ENCODE measurements around the gene BAMBI. TPM values are rescaled to one million over a fixed set of nuclear protein-coding genes. Genes with fewer than 3 reads are reported as not detected.
A peak's percentile ranks its signal among the peaks of the same experiment; 100 is the strongest.
"Not testable (repeated sequence)": the region's sequence is repeated elsewhere in the genome, so short reads cannot be mapped to it uniquely, and the experiment has no call there.

BAMBI gene
- total RNA-seq, 4 donors from 2014 or later, result 2.5 to 6.8 (median 4.4) TPM

DNA sequence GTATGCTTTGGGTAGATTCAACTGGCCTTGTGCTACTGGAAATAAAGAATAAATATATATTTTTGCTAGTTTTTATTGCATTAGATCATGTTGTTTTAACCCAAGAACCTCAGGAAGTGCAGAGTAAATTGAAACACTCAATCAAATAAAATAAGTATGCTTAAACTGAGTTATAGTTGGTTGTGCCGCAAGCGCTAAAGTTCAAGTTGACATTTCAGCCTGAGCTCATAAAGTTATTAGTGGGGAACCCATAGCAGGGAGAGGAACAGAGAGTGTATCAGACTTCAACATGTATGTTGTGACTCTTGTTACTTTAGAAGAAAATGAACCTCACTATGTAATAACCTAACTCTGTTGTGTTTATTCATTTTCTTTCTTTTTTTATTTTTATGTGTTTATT is 25.2 kb upstream of the BAMBI start:
- H3K9me3 ChIP-seq, result no peaks in the 10 kb centered on the region
- H3K36me3 ChIP-seq, result no peaks in the 10 kb centered on the region
- intact Hi-C loops (cut with DNase I), result no loop called here
- DNase-seq, result no peak
- no peak overlapping the region for H3K27ac ChIP-seq
- H3K4me3 ChIP-seq, result no peak overlapping the region
- H3K4me1 ChIP-seq, result no peaks in the 10 kb centered on the region
- peaks cover 0 to 16% (median 0%) of the 10 kb centered on the region in 4 donors for H3K27me3 ChIP-seq
- no peak for TF ChIP-seq POLR2A (IDR thresholded peaks at IDR 0.05)
- TF ChIP-seq, protein P1, sequence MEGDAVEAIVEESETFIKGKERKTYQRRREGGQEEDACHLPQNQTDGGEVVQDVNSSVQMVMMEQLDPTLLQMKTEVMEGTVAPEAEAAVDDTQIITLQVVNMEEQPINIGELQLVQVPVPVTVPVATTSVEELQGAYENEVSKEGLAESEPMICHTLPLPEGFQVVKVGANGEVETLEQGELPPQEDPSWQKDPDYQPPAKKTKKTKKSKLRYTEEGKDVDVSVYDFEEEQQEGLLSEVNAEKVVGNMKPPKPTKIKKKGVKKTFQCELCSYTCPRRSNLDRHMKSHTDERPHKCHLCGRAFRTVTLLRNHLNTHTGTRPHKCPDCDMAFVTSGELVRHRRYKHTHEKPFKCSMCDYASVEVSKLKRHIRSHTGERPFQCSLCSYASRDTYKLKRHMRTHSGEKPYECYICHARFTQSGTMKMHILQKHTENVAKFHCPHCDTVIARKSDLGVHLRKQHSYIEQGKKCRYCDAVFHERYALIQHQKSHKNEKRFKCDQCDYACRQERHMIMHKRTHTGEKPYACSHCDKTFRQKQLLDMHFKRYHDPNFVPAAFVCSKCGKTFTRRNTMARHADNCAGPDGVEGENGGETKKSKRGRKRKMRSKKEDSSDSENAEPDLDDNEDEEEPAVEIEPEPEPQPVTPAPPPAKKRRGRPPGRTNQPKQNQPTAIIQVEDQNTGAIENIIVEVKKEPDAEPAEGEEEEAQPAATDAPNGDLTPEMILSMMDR (IDR thresholded peaks at IDR 0.05), result no peak
- 50 to 95% methylated on average over 2 of the region's 2 CpGs for WGBS, 2 donors

DNA sequence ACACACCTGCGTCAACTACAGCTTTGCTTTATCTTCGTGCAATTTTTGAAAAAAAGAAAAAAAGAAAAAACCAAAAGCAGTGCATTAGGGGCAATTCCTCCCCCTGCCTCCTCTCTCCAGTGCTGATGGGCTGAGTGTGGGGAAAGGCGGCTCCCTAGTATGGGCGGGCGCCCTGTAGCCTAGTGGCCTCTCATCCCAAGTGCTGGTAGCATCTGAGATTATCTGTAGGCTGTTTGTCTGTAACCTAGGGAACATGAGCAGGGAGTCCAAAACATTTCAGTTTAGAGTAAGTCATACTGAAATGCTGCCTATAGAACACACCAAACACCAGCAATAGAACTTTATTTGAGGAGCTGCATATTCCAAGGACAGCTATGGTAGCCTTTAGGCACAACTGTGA is 24.6 kb upstream of the BAMBI start:
- Histone ChIP-seq H3K27ac (no peak overlapping the region), H3K27me3 (peaks cover 0 to 16% (median 0%) of the 10 kb centered on the region in 4 donors), H3K36me3 (no peaks in the 10 kb centered on the region), H3K4me1 (no peaks in the 10 kb centered on the region), H3K4me3 (no peak overlapping the region), H3K9me3 (no peaks in the 10 kb centered on the region)
- TF ChIP-seq POLR2A (IDR thresholded peaks at IDR 0.05), result no peak
- TF ChIP-seq, protein P1 (IDR thresholded peaks at IDR 0.05), result no peak
- no peak for DNase-seq
- intact Hi-C loops (cut with DNase I), result no loop called here
- 82 to 87% methylated on average over 5 of the region's 5 CpGs for WGBS, 2 donors

DNA sequence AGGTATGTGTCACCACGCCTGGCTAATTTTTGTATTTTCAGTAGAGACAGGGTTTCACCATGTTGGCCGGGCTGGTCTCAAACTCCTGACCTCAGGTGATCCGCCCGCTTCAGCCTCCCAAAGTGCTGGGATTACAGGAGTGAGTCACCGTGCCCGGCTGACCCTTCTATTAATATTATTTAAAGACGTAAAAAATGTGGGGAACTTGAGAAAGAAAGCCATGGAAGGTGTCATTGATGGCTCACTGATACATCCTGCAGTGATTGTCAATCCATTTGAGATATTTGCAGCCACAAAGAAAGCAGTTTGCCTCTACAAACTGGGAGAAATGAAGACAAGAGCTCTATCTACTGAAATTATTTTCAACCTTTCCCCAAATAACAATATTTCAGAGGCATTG is 18.5 kb upstream of the BAMBI start:
- H3K9me3 ChIP-seq; H3K27ac ChIP-seq; H3K4me1 ChIP-seq; intact Hi-C loops (cut with DNase I); H3K27me3 ChIP-seq; DNase-seq; H3K36me3 ChIP-seq; H3K4me3 ChIP-seq: not testable (repeated sequence)
- WGBS, 2 donors, result 47 to 74% methylated on average over 4 to 6 of the region's 7 CpGs

DNA sequence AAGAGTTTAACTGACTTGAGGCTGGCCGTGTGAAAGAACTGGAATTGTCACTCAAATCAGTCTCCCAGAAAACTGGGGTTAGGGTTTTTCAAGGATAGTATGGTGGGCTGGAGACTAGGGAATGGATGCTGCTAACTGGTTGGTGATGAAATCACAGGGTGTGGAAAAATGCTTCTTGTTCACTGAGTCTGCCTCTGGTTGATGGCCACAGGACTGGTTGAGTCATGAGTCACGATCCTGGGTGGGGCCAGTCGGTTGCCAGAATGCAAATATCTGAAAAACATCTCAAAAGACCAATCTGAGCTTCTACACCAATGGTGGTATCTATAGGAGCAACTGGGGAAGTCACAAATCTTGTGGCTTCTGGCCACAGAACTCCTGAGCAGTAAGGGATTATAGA is 16.3 kb upstream of the BAMBI start:
- no peak for DNase-seq
- WGBS, 2 donors, result 31 to 48% methylated on average over 3 of the region's 3 CpGs
- no peaks in the 10 kb centered on the region for H3K4me1 ChIP-seq
- TF ChIP-seq, protein P1 (IDR thresholded peaks at IDR 0.05), result no peak
- TF ChIP-seq POLR2A (IDR thresholded peaks at IDR 0.05), result no peak
- no peaks in the 10 kb centered on the region for H3K9me3 ChIP-seq
- H3K4me3 ChIP-seq, result no peak overlapping the region
- no peak overlapping the region for H3K27ac ChIP-seq
- H3K27me3 ChIP-seq, result peaks cover 0 to 24% (median under 1%) of the 10 kb centered on the region in 4 donors
- intact Hi-C loops (cut with DNase I), result no loop called here
- H3K36me3 ChIP-seq, result no peaks in the 10 kb centered on the region

DNA sequence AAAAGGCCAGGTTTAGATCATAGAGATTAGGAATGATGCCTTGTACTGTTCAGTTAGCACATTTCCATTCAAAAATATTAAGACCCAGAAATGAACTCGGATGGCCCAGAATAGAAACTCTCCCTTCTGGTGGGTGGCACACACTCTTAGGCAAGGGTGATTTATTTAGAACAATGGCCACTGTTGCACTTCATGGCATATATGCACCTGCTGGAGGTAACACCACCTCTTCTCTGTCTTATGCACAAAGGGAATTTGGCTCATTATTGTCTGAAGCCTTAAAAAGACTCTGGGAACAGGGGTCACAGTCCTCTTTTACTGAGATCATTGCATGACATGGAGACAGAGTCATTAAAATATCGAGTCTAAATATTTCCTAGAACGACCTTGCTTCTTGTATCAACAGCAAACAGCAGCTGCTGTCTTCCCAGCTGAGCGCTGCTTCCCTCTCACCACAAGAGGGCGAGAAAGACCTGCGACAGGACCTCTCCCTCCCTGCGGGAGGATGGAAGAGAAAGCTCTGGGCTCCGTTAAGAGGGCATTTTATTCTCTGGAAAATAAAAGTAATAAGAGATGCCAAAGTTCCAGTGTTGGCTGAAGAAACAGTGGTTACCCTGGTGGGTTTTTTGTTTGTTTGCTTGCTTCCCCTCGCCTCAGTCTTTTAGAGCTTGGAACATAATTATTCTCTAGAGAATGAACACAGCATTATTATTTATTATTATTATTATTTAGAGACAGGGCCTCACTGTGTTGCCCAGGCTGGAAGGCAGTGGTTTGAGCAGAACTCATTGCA is 13.5 kb upstream of the BAMBI start:
- intact Hi-C loops (cut with DNase I), result no loop called here

More for the DNA sequence above, 13.5 kb upstream of the BAMBI start:
- Histone ChIP-seq H3K4me1 (peaks cover 3 to 6% (median 6%) of the 10 kb centered on the region in 3 donors), H3K9me3 (no peaks in the 10 kb centered on the region), H3K27me3 (peaks cover 0 to 46% (median 6%) of the 10 kb centered on the region in 4 donors), H3K27ac (no peak overlapping the region), H3K36me3 (no peaks in the 10 kb centered on the region), H3K4me3 (no peak overlapping the region)
- 3 to 4% methylated on average over 9 of the region's 9 CpGs for WGBS, 2 donors
- no peak for DNase-seq
- TF ChIP-seq, protein P1 (IDR thresholded peaks at IDR 0.05), result peak; percentile 56 to 95 (median 92)
- TF ChIP-seq POLR2A (IDR thresholded peaks at IDR 0.05), result no peak

Measured in esophagus squamous epithelium (tissue), 5 donors.